ENCODE measurements around the gene ADGRG2.

Gene ADGRG2, protein sequence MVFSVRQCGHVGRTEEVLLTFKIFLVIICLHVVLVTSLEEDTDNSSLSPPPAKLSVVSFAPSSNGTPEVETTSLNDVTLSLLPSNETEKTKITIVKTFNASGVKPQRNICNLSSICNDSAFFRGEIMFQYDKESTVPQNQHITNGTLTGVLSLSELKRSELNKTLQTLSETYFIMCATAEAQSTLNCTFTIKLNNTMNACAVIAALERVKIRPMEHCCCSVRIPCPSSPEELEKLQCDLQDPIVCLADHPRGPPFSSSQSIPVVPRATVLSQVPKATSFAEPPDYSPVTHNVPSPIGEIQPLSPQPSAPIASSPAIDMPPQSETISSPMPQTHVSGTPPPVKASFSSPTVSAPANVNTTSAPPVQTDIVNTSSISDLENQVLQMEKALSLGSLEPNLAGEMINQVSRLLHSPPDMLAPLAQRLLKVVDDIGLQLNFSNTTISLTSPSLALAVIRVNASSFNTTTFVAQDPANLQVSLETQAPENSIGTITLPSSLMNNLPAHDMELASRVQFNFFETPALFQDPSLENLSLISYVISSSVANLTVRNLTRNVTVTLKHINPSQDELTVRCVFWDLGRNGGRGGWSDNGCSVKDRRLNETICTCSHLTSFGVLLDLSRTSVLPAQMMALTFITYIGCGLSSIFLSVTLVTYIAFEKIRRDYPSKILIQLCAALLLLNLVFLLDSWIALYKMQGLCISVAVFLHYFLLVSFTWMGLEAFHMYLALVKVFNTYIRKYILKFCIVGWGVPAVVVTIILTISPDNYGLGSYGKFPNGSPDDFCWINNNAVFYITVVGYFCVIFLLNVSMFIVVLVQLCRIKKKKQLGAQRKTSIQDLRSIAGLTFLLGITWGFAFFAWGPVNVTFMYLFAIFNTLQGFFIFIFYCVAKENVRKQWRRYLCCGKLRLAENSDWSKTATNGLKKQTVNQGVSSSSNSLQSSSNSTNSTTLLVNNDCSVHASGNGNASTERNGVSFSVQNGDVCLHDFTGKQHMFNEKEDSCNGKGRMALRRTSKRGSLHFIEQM

DNA sequence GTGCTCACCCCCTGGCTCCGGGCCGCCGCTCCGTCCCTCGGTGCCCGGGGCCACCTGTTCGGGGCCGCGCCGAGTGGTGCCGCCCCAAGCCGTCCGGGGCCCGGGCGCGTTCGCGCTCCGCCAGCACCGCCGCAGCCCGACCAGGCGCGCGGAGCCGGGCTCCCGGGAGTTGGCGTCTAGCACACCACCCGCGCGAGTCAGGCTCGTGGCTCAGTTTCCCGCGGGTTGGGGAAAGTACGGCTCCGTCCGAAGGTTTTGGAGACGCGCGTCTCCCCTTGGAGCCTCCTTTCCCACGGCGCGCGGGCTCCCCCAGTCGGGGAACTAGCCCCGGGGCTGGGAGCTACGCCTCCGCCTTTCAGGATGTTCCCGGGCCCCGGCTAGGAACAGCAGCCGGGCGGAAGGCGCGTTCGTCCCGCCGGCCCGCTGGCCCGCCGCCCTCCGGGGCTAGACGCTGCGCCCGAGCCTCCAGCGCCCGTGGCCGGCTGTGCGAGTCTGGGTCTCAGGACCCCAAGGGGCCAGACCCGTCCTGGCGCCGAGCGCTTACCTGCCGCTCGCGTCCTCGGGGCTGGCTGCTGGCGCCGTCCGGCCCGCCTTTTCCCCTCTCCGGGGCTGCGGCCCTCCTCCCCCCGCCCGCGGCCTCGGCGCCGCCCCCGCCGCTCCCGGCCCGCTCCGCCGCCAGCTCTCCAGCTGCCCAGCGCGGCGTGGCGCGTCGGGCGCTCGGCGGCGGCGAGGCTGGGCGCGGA, at the start of gene ADGRG2:
Gene ADGRG2, minus strand, starts transcription at position 571 of the 743 bp plus-strand sequence. CDS start 53,634 bp downstream, outside the sequence.
- TF ChIP-seq, protein P1, sequence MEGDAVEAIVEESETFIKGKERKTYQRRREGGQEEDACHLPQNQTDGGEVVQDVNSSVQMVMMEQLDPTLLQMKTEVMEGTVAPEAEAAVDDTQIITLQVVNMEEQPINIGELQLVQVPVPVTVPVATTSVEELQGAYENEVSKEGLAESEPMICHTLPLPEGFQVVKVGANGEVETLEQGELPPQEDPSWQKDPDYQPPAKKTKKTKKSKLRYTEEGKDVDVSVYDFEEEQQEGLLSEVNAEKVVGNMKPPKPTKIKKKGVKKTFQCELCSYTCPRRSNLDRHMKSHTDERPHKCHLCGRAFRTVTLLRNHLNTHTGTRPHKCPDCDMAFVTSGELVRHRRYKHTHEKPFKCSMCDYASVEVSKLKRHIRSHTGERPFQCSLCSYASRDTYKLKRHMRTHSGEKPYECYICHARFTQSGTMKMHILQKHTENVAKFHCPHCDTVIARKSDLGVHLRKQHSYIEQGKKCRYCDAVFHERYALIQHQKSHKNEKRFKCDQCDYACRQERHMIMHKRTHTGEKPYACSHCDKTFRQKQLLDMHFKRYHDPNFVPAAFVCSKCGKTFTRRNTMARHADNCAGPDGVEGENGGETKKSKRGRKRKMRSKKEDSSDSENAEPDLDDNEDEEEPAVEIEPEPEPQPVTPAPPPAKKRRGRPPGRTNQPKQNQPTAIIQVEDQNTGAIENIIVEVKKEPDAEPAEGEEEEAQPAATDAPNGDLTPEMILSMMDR (IDR thresholded peaks at IDR 0.05; ENCODE audit: low read depth, low read length), result peak; percentile 21
- DNase-seq (ENCODE audit: extremely low read depth, low read depth), result no peak

DNA sequence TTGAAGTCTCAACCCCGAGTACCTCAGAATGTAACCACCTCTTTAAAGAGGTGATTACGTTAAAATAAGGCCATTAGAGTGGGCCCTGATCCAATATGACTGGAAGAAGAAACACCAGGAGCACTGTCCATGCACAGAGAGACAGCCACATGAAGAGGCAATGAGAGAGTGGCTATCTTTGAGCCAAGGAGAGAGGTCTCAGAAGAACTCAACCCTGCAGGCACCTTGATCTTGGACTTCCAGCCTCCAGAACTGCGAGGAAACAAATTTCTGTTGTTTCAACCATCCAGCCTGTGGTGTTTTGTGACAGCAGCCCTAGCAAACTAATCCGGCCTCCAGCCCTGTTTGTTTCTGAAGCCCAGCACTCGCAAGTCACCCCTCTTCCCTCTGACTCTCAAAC, 46.3 kb upstream of the ADGRG2 start:
- no peak for DNase-seq (ENCODE audit: extremely low read depth, low read depth)
- TF ChIP-seq, protein P1 (IDR thresholded peaks at IDR 0.05; ENCODE audit: low read depth, low read length), result no peak

DNA sequence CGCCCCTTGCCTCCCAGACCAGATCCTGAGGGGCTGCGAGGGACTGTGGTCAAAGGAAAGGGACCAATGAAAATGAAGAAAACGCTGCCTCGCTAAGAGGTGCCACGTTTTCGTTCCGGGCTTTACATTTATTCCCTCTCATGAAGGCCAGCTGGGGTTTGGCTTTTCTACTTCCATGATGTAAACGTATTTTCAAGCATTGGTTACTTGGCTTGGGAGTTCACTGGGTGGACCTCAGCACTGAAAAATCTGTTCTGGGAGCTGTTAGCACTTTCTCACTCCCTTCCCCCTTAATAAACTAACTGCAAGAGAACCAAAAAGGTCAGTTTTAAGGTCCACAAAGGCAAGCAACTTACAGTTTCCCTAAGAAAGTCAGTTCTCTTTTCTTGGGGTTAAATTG, 40.6 kb upstream of the ADGRG2 start:
- DNase-seq (ENCODE audit: extremely low read depth, low read depth), result no peak
- TF ChIP-seq, protein P1 (IDR thresholded peaks at IDR 0.05; ENCODE audit: low read depth, low read length), result no peak

DNA sequence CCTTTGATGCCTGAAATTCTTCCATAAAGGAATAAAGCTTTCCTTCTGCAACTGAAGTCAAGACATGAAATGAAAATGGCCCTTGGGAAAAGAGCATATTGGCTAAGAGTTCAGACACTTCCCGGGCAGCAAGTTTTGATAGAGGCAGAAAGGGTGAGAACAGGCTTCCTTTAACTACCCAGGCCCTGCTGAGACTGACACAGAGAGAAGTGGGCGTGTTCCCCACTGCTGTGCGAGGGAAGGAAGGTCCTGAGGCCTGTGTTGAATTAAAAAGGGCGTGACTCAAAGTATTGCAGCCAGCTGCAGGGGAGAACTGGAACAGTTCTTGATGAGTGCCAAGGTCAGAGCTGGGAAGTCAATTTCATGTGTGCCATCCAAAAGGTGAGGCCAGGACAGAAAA, 33.9 kb upstream of the ADGRG2 start:
- TF ChIP-seq, protein P1 (IDR thresholded peaks at IDR 0.05; ENCODE audit: low read depth, low read length), result no peak
- peak; percentile 2 for DNase-seq (ENCODE audit: extremely low read depth, low read depth)

DNA sequence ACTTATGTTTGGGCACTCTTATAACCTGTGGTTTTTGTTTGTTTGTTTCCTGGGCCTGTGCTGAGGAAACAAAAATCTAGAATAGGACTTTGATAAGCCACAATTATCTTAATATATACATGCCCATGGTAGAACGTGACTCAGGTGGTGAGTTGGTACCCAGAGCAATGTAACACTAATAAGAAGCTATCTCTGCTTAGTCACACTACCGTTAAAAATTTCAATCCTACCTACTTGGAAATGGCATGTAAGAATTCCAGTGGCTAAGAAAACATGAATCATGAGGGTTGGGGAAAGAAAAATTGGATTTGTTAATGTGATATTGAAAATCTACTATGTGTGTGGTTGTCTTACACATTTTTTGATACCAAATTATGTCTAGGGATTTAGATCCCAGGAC, 30.5 kb upstream of the ADGRG2 start:
- TF ChIP-seq, protein P1 (IDR thresholded peaks at IDR 0.05; ENCODE audit: low read depth, low read length), result no peak
- no peak for DNase-seq (ENCODE audit: extremely low read depth, low read depth)

DNA sequence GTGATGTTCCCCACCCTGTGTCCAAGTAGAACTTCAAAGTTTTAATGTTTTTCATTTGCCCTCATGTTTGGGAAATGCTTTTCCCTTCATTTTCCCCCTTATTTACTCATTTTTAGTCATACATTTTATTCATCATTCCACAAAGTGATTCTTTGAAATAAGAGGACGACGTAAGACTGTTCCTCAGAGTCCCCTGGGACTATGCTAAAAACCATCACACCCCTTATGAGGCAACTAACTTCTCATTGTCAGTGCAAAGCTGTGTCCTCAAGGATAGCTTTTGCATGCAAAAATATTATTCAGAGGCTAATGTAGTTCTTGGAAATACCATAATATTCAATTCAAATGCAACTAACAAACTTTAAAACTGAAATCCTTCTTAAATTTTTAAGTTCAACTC, 14.8 kb upstream of the ADGRG2 start:
- DNase-seq (ENCODE audit: extremely low read depth, low read depth), result no peak
- TF ChIP-seq, protein P1 (IDR thresholded peaks at IDR 0.05; ENCODE audit: low read depth, low read length), result no peak
